Sigmoid colon (tissue), 7 donors: ENCODE data around the gene DTYMK. TPM values are rescaled to one million over a fixed set of nuclear protein-coding genes. Genes with fewer than 3 reads are reported as not detected.
"Not testable (repeated sequence)": the region's sequence is repeated elsewhere in the genome, so short reads cannot be mapped to it uniquely, and the experiment has no call there.

ENCODE experiments used
- DNase-seq: peaks from one replicate; pipeline ENCODE4 v3.0.0-alpha.2; 2019
- H3K27ac ChIP-seq, 4 donors: fragments of 200-600 bp; sonication (generic); one replicate each; pipeline ENCODE4 v1.5.1; 2016 to 2019; ENCODE audit warnings: mild to moderate bottlenecking in 1 of 4
- H3K27me3 ChIP-seq, 3 donors: fragments of 200-600 bp; sonication (generic); one replicate each; pipeline ENCODE4 v1.5.1; 2019; ENCODE audit warnings: mild to moderate bottlenecking in 1 of 3
- H3K36me3 ChIP-seq, 4 donors: fragments of 200-600 bp; sonication (generic); one replicate each; pipeline ENCODE4 v1.5.1; 2016 to 2019
- H3K4me1 ChIP-seq, 4 donors: fragments of 200-600 bp; sonication (generic); one replicate each; pipeline ENCODE4 v1.5.1; 2017 to 2019
- H3K4me3 ChIP-seq, 4 donors: fragments of 200-600 bp; sonication (generic); one replicate each; pipeline ENCODE4 v1.5.1; 2017 to 2019; ENCODE audit warnings: mild to moderate bottlenecking in 2 of 4, moderate library complexity in 1 of 4
- H3K9me3 ChIP-seq, 4 donors: fragments of 200-600 bp in 3 of 4; sonication (generic) in 3 of 4; one replicate each; pipeline versions ENCODE4 v1.5.1 to v1.6.1; 2013 to 2019
- EP300 ChIP-seq, 4 donors: sonication (generic); formaldehyde crosslinking; IDR thresholded peaks; one replicate each; pipeline ENCODE4 v1.6.1; 2017; ENCODE audit warnings: antibody characterized with exemption in 4 of 4
- POLR2A ChIP-seq, 2 donors: fragments of 450-650 bp; IDR thresholded peaks; one replicate each; pipeline ENCODE4 v1.6.1; 2016; ENCODE audit warnings: antibody characterized with exemption in 2 of 2, mild to moderate bottlenecking in 2 of 2, moderate library complexity in 2 of 2
- POLR2AphosphoS5 ChIP-seq, 4 donors: sonication (generic); formaldehyde crosslinking; IDR thresholded peaks; one replicate each; pipeline ENCODE4 v1.6.1; 2017; ENCODE audit warnings: antibody characterized with exemption in 4 of 4
- WGBS, 2 donors: extraction: QIAGEN DNeasy Blood & Tissue Kit; methylation state at CpG; one replicate each; pipeline ENCODE4 v1.1.7; 2013; 5-methylcytosine and 5-hydroxymethylcytosine counted together
- intact Hi-C: fragments of 100-400 bp; cut with DNase I; formaldehyde crosslinking; loops from one replicate; pipeline ENCODE4 v1.15.1; 2023
- polyA plus RNA-seq, 3 donors: library from polyadenylated mRNA; stranded (reverse); fragments of 200-250 nt; gene quantifications; one replicate each; pipeline ENCODE4 v1.2.3, GENCODE V29; 2013
- total RNA-seq, 4 donors: library from RNA; depleted of rRNA; stranded (reverse); fragments of >200 nt; gene quantifications; one replicate each; pipeline ENCODE4 v1.1.0, GENCODE V29; 2016
- TF ChIP-seq, protein P1 (sequence below), 4 experiments: fragments of 450-650 bp in 3 of 4; fragments of 200-600 bp in 1 of 4; IDR thresholded peaks; one replicate each; pipeline ENCODE4 v1.5.1; 2016 to 2019; ENCODE audit warnings: antibody characterized with exemption in 4 of 4, mild to moderate bottlenecking in 3 of 4, moderate library complexity in 2 of 4
- donor health status: healthy with polysubstance abuse.
- donor health status: Bipolar disorder and iron deficiency.
- donor health status: healthy.

DTYMK gene
- total and polyA plus RNA-seq, 7 donors = 7.4 to 53.0 (median 13.8) TPM

GRCh38 chr2:241733391-241734207, 47.0 kb upstream of the DTYMK start:
- H3K27me3 ChIP-seq = no peaks in the 10 kb centered on the region
- H3K4me3 ChIP-seq = peak overlapping the region; percentile 34 to 93 (median 74)
- peaks cover 0 to 22% (median 12%) of the 10 kb centered on the region in 4 donors for H3K4me1 ChIP-seq
- no peaks in the 10 kb centered on the region for H3K9me3 ChIP-seq
- DNase-seq = no peak
- WGBS, 2 donors = 82 to 88% methylated on average over 23 of the region's 23 CpGs
- intact Hi-C loops = loop anchor here (2.0 to 5.0 kb wide), 3 partner anchors 31 to 881 kb away; partner anchors contain the start of gene ING5
- TF ChIP-seq POLR2A (IDR thresholded peaks at IDR 0.05) (no peak), POLR2AphosphoS5 (IDR thresholded peaks at IDR 0.05) (no peak), EP300 (IDR thresholded peaks at IDR 0.05) (no peak)
- TF ChIP-seq, protein P1, sequence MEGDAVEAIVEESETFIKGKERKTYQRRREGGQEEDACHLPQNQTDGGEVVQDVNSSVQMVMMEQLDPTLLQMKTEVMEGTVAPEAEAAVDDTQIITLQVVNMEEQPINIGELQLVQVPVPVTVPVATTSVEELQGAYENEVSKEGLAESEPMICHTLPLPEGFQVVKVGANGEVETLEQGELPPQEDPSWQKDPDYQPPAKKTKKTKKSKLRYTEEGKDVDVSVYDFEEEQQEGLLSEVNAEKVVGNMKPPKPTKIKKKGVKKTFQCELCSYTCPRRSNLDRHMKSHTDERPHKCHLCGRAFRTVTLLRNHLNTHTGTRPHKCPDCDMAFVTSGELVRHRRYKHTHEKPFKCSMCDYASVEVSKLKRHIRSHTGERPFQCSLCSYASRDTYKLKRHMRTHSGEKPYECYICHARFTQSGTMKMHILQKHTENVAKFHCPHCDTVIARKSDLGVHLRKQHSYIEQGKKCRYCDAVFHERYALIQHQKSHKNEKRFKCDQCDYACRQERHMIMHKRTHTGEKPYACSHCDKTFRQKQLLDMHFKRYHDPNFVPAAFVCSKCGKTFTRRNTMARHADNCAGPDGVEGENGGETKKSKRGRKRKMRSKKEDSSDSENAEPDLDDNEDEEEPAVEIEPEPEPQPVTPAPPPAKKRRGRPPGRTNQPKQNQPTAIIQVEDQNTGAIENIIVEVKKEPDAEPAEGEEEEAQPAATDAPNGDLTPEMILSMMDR (IDR thresholded peaks at IDR 0.05) = no peak
- peak overlapping the region; percentile 88 to 95 (median 93) for H3K27ac ChIP-seq
- peaks cover 0 to 5% (median 0%) of the 10 kb centered on the region in 4 donors for H3K36me3 ChIP-seq

- not testable (repeated sequence) for H3K36me3 ChIP-seq, H3K27me3 ChIP-seq, H3K9me3 ChIP-seq, H3K27ac ChIP-seq
- Histone ChIP-seq H3K4me3 (peak overlapping the region in 1 of 4 donors; percentile 27), H3K4me1 (peaks cover 0 to 22% (median 12%) of the 10 kb centered on the region in 4 donors)
- TF ChIP-seq, protein P1 (IDR thresholded peaks at IDR 0.05) = peak in 2 of 4 experiments; percentile 48 to 51
- intact Hi-C loops = loop anchor here (5.0 kb wide), 1 partner anchor 880 kb away; no protein-coding TSS in a partner anchor
- peak; percentile 85 for DNase-seq
- 42 to 50% methylated on average over 25 of the region's 26 CpGs for WGBS, 2 donors
These were observed 46.0 kb upstream of the DTYMK start for GRCh38 chr2:241732513-241733186.

GRCh38 chr2:241730671-241731293, 44.2 kb upstream of the DTYMK start:
- Histone ChIP-seq H3K27me3 (no peaks in the 10 kb centered on the region), H3K4me1 (peaks cover 0 to 19% (median 11%) of the 10 kb centered on the region in 4 donors), H3K36me3 (peaks cover 0 to 1% (median 0%) of the 10 kb centered on the region in 4 donors), H3K9me3 (no peaks in the 10 kb centered on the region), H3K4me3 (no peak overlapping the region), H3K27ac (no peak overlapping the region)
- 79 to 87% methylated on average over 12 of the region's 12 CpGs for WGBS, 2 donors
- DNase-seq = no peak
- intact Hi-C loops = loop anchor here (5.0 kb wide), 1 partner anchor 878 kb away; no protein-coding TSS in a partner anchor
- TF ChIP-seq, protein P1 (IDR thresholded peaks at IDR 0.05) = no peak
- TF ChIP-seq EP300 (IDR thresholded peaks at IDR 0.05) = no peak
- no peak for TF ChIP-seq POLR2A (IDR thresholded peaks at IDR 0.05)
- TF ChIP-seq POLR2AphosphoS5 (IDR thresholded peaks at IDR 0.05) = no peak

- TF ChIP-seq POLR2A (IDR thresholded peaks at IDR 0.05) = no peak
- TF ChIP-seq POLR2AphosphoS5 (IDR thresholded peaks at IDR 0.05) = no peak
- no peak for TF ChIP-seq EP300 (IDR thresholded peaks at IDR 0.05)
- TF ChIP-seq, protein P1 (IDR thresholded peaks at IDR 0.05) = no peak
- Histone ChIP-seq H3K27ac (no peak overlapping the region), H3K4me3 (no peak overlapping the region), H3K36me3 (peaks cover 0 to 8% (median 0%) of the 10 kb centered on the region in 4 donors), H3K4me1 (peaks cover 0 to 11% (median 6%) of the 10 kb centered on the region in 4 donors), H3K27me3 (no peaks in the 10 kb centered on the region), H3K9me3 (no peaks in the 10 kb centered on the region)
- no peak for DNase-seq
- intact Hi-C loops = loop anchor here (5.0 kb wide), 1 partner anchor 878 kb away; no protein-coding TSS in a partner anchor
- 81 to 90% methylated on average over 6 of the region's 6 CpGs for WGBS, 2 donors
These were observed 43.3 kb upstream of the DTYMK start for GRCh38 chr2:241729868-241730267.
